Lower lobe of right lung (tissue), 2 donors: ENCODE measurements around the gene AQP6. TPM values are rescaled to one million over a fixed set of nuclear protein-coding genes. Genes with fewer than 3 reads are reported as not detected.

Experiments used
- ATAC-seq, 2 donors: fragments of 200-7000 bp; cut with Tn5 transposase; one replicate each; pipeline ENCODE4 v1.9.1; 2020 to 2022; ENCODE audit warnings: mild to moderate bottlenecking in 2 of 2, moderate library complexity in 2 of 2
- DNase-seq: peaks from one replicate; pipeline ENCODE4 v3.0.0-alpha.2; 2020
- H3K27ac ChIP-seq: fragments of 200-600 bp; one replicate; pipeline ENCODE4 v1.8.0; 2022
- H3K27me3 ChIP-seq: fragments of 200-600 bp; one replicate; pipeline ENCODE4 v1.8.0; 2022; ENCODE audit warnings: low read depth
- H3K36me3 ChIP-seq: fragments of 200-600 bp; one replicate; pipeline ENCODE4 v1.8.0; 2022; ENCODE audit warnings: mild to moderate bottlenecking
- H3K4me1 ChIP-seq: fragments of 200-600 bp; one replicate; pipeline ENCODE4 v1.8.0; 2022
- H3K4me3 ChIP-seq: fragments of 200-600 bp; one replicate; pipeline ENCODE4 v1.8.0; 2022; ENCODE audit warnings: mild to moderate bottlenecking
- H3K9me3 ChIP-seq: fragments of 200-600 bp; one replicate; pipeline ENCODE4 v1.8.0; 2022
- CTCF ChIP-seq: fragments of 200-600 bp; IDR thresholded peaks from one replicate; pipeline ENCODE4 v1.8.0; 2022; ENCODE audit warnings: antibody characterized with exemption, mild to moderate bottlenecking
- intact Hi-C: fragments of 100-400 bp; cut with DNase I; formaldehyde crosslinking; loops from one replicate; pipeline ENCODE4 v1.11.0; 2022
- total RNA-seq: library from RNA; stranded (reverse); fragmentation: NEBNext Ultra II Directional; extraction: Animal tissue kit (Norgen Biotek cat#: 25700); gene quantifications from one replicate; pipeline ENCODE4 v1.2.1, GENCODE V29; 2021
- donor health status: DM: no; HTN: yes; CAD: no; lungs with severe emphysema.

Gene AQP6
- total RNA-seq, 1 donor from 2014 or later: 0.09 TPM

DNA sequence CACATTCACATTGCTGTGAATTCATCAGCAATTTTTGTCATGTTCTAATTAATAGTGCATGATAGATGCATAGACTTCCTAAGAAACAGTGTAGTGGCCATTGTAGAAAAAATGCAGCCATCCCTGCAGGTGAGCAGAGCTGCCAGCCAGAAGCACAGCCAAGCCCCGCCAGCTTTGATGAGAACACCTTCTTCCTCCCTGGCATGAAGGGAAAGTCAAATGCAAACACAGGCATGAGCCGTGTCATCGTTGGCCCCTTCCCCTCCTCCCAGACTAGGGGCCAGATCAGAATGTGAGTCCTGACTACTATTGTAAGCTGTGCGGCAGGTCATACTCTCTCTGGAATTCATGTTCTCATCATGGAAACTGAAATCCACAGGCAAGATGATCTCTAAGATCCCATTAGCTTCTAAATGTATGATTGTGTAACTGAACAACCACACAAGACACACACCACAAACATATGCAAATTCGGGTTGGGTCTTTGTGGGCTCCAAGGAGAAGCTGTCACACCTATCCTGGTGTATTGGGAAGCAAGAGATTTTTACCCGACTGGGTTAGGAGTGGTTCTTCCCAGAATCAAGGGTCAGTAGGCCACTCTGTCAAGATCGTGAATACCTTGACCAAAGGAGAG, 25.0 kb upstream of the AQP6 start:
- H3K36me3 ChIP-seq: no peaks in the 10 kb centered on the region
- no peak for TF ChIP-seq CTCF
- no peak for DNase-seq
- H3K27me3 ChIP-seq: no peaks in the 10 kb centered on the region
- H3K9me3 ChIP-seq: no peaks in the 10 kb centered on the region
- no peak overlapping the region for H3K27ac ChIP-seq
- ATAC-seq: no peak
- H3K4me3 ChIP-seq: no peak overlapping the region
- intact Hi-C loops: no loop called here
- peaks cover 25% of the 10 kb centered on the region for H3K4me1 ChIP-seq

DNA sequence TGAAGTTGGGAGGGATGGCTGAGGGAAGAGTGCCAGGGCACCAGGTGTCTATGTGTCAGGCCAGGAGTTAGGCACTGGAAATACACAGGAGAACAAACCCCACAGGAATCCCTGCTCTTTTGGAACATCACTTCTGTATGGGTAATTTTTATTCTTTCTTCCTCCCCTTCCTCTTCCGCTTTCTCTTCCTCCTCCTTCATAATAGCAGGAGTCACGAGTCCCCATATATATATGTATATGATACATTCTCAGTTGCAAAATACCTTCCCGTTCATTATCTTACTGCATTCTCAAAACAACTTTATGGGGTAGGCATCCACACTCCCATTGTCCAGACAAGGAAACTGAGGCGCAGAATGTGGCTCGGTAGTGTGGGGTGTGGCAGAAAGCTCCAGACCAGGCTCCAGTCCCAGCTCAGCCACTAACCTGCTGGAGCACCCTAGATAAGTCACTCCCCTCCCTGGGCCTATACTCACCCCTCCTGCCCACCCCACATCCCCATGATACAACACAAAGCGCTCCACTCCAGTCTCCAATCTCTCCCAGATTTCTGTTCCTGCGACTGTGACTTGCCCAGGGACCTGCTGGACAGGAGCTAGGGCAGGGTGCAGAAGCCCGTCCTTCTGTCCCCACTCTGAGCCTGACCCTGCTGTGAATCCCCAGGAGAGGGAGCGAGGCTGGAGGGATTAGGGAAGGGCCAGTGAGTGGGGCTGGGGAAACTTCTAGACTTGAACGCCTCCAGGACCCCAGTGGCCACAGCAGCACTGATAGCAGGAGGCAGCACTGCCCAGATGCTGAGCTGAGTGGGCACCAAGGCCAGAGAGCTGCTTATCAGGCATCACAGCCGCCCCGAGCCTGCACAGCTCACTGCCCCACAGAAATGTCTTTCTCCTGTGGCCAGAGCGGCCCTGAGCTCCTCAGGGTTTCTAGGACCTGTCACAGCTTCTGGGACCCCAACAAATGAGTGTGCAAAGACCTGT, 23.6 kb upstream of the AQP6 start:
- no peak for TF ChIP-seq CTCF
- Histone ChIP-seq H3K9me3 (no peaks in the 10 kb centered on the region), H3K27ac (no peak overlapping the region), H3K27me3 (peaks cover 8% of the 10 kb centered on the region), H3K36me3 (no peaks in the 10 kb centered on the region), H3K4me3 (no peak overlapping the region), H3K4me1 (peaks cover 31% of the 10 kb centered on the region)
- ATAC-seq: no peak
- no peak for DNase-seq
- intact Hi-C loops: no loop called here

- H3K4me3 ChIP-seq: no peak overlapping the region
- no peak overlapping the region for H3K27ac ChIP-seq
- peaks cover 15% of the 10 kb centered on the region for H3K27me3 ChIP-seq
- H3K4me1 ChIP-seq: peaks cover 37% of the 10 kb centered on the region
- no peak for ATAC-seq
- no peak for DNase-seq
- intact Hi-C loops: no loop called here
- H3K36me3 ChIP-seq: no peaks in the 10 kb centered on the region
- no peak for TF ChIP-seq CTCF
- H3K9me3 ChIP-seq: no peaks in the 10 kb centered on the region
Observed at GRCh38 chr12:49949866-49950265, 22.9 kb upstream of the AQP6 start.

DNA sequence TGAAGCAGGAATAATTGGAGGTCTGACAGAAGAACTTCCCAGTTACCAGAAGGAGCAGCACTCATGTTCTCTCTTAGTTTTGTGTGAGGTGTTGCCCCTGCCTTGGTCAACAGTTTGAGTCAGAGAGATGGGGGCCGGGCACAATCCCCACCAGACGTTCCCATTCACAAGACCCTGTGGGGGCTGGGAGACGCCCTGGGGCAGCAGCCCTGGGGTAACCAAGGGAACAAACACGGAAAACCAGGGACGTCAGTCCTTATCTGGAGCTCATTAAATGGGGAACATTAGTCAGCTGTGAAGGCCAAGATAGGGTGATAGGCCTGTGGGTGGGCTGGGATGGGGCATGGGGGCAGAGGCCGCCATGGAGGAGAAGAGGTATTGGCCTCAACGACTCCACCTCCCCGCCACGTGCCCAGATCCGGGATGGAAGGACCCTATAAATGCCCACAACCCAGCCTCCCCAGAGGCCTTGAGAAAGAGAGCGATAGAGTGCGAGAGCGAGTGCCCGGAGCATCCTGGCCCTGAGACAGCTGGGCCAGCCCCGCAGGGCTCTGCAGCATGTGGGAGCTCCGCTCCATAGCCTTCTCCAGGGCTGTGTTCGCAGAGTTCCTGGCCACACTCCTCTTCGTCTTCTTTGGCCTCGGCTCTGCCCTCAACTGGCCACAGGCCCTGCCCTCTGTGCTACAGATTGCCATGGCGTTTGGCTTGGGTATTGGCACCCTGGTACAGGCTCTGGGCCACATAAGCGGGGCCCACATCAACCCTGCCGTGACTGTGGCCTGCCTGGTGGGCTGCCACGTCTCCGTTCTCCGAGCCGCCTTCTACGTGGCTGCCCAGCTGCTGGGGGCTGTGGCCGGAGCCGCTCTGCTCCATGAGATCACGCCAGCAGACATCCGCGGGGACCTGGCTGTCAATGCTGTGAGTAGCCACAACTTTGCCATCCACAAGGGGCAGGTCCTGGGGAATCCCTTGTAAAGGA, 22.2 kb upstream of the AQP6 start, which contains the start of gene AQP2:
Gene AQP2, plus strand, starts transcription at position 465 of the 979 bp plus-strand sequence. Its CDS starts 94 bp downstream, at position 559.
- H3K27me3 ChIP-seq: peaks cover 22% of the 10 kb centered on the region
- no peak for TF ChIP-seq CTCF
- intact Hi-C loops: no loop called here
- no peaks in the 10 kb centered on the region for H3K36me3 ChIP-seq
- peaks cover 37% of the 10 kb centered on the region for H3K4me1 ChIP-seq
- H3K27ac ChIP-seq: no peak within 1 kb of the TSS
- no peak within 1 kb of the TSS for H3K4me3 ChIP-seq
- no peaks in the 10 kb centered on the region for H3K9me3 ChIP-seq
- ATAC-seq (no peak), DNase-seq (no peak)
